ENCODE measurements around the gene PTPN7.

DNA sequence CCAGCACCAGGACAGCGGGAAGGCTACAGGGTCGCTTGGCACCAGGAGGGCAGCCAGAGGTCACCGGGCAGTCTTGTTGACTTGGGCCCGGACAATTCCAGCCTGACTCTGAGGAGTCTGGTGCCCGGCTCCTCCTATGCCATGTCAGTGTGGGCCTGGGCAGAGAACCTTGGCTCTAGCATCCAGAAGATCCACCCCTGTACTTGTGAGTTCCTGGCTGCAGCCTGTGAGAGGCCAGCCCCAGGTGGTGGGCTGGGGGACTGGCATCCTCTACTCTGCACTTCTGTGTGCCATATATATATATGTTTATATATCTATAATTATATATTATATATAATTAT lies 11.6 kb upstream of the PTPN7 start:
- TF ChIP-seq, protein P1, sequence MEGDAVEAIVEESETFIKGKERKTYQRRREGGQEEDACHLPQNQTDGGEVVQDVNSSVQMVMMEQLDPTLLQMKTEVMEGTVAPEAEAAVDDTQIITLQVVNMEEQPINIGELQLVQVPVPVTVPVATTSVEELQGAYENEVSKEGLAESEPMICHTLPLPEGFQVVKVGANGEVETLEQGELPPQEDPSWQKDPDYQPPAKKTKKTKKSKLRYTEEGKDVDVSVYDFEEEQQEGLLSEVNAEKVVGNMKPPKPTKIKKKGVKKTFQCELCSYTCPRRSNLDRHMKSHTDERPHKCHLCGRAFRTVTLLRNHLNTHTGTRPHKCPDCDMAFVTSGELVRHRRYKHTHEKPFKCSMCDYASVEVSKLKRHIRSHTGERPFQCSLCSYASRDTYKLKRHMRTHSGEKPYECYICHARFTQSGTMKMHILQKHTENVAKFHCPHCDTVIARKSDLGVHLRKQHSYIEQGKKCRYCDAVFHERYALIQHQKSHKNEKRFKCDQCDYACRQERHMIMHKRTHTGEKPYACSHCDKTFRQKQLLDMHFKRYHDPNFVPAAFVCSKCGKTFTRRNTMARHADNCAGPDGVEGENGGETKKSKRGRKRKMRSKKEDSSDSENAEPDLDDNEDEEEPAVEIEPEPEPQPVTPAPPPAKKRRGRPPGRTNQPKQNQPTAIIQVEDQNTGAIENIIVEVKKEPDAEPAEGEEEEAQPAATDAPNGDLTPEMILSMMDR (IDR thresholded peaks at IDR 0.05), result no peak
- TF ChIP-seq POLR2A (IDR thresholded peaks at IDR 0.05) (no peak), POLR2AphosphoS5 (IDR thresholded peaks at IDR 0.05) (no peak), EP300 (IDR thresholded peaks at IDR 0.05) (no peak)
